Measurements from ENCODE around the gene MYRIP. TPM values are rescaled to one million over a fixed set of nuclear protein-coding genes. Genes with fewer than 3 reads are reported as not detected.

Gene MYRIP
- polyA plus RNA-seq, 1 donor, result 1.6 TPM

- DNase-seq, result no peak
Measured at GRCh38 chr3:40190056-40190455, 380.6 kb downstream of the MYRIP start.

GRCh38 chr3:40191251-40191650 is 381.8 kb downstream of the MYRIP start:
- no peak for DNase-seq

GRCh38 chr3:40191850-40192448 is 382.5 kb downstream of the MYRIP start:
- peak; percentile 33 for DNase-seq

GRCh38 chr3:40192628-40193027 is 383.2 kb downstream of the MYRIP start:
- DNase-seq, result no peak

- no peak for DNase-seq
Measured at GRCh38 chr3:40196966-40197365, 387.6 kb downstream of the MYRIP start.

- DNase-seq, result no peak
Measured at GRCh38 chr3:40200692-40201316, 391.4 kb downstream of the MYRIP start.

GRCh38 chr3:40201770-40202169 is 392.4 kb downstream of the MYRIP start:
- DNase-seq, result no peak

- no peak for DNase-seq
Measured at GRCh38 chr3:40206522-40206921, 397.1 kb downstream of the MYRIP start.

- DNase-seq, result no peak
Measured at GRCh38 chr3:40207796-40208195, 398.4 kb downstream of the MYRIP start.

- no peak for DNase-seq
Measured at GRCh38 chr3:40208251-40208650, 398.8 kb downstream of the MYRIP start.

GRCh38 chr3:40211579-40211978 is 402.2 kb downstream of the MYRIP start:
- DNase-seq, result no peak

- no peak for DNase-seq
Measured at GRCh38 chr3:40213556-40213955, 404.1 kb downstream of the MYRIP start.

GRCh38 chr3:40215015-40215414 is 405.6 kb downstream of the MYRIP start:
- no peak for DNase-seq

GRCh38 chr3:40216471-40216870 is 407.1 kb downstream of the MYRIP start:
- no peak for DNase-seq

- no peak for DNase-seq
Measured at GRCh38 chr3:40223856-40224255, 414.4 kb downstream of the MYRIP start.

- no peak for DNase-seq
Measured at GRCh38 chr3:40224796-40225515, 415.5 kb downstream of the MYRIP start.

GRCh38 chr3:40226636-40227035 is 417.2 kb downstream of the MYRIP start:
- DNase-seq, result no peak

GRCh38 chr3:40228792-40229350 is 419.5 kb downstream of the MYRIP start:
- no peak for DNase-seq

- no peak for DNase-seq
Measured at GRCh38 chr3:40229386-40229785, 420.0 kb downstream of the MYRIP start.

GRCh38 chr3:40229963-40230362 is 420.6 kb downstream of the MYRIP start:
- DNase-seq, result no peak

- DNase-seq, result no peak
Measured at GRCh38 chr3:40230382-40230781, 421.0 kb downstream of the MYRIP start.

GRCh38 chr3:40232626-40233025 is 423.2 kb downstream of the MYRIP start:
- no peak for DNase-seq

- DNase-seq, result no peak
Measured at GRCh38 chr3:40237159-40237558, 427.8 kb downstream of the MYRIP start.
